ENCODE results near the gene PACS2.

PACS2 gene

DNA sequence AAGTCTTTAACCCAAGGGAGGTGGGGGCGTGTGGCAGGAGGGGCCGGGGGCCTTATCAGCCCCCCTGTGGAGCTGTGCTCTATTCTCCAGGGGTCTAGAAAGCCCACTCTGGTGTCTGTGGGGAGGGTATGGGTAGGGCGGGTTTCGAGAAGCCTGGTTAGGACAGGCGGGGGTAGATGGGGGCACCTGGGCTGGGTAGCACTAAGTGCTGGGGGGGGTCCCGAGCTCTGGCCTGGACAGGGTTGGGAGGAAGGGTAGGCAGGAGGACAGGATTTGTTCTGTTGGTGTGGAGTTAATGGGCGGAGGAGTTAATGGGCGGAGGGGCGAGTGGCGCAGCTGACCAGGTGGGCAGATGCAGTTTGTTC lies 2.0 kb downstream of the PACS2 start:
- TF ChIP-seq, protein P1, sequence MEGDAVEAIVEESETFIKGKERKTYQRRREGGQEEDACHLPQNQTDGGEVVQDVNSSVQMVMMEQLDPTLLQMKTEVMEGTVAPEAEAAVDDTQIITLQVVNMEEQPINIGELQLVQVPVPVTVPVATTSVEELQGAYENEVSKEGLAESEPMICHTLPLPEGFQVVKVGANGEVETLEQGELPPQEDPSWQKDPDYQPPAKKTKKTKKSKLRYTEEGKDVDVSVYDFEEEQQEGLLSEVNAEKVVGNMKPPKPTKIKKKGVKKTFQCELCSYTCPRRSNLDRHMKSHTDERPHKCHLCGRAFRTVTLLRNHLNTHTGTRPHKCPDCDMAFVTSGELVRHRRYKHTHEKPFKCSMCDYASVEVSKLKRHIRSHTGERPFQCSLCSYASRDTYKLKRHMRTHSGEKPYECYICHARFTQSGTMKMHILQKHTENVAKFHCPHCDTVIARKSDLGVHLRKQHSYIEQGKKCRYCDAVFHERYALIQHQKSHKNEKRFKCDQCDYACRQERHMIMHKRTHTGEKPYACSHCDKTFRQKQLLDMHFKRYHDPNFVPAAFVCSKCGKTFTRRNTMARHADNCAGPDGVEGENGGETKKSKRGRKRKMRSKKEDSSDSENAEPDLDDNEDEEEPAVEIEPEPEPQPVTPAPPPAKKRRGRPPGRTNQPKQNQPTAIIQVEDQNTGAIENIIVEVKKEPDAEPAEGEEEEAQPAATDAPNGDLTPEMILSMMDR (IDR thresholded peaks at IDR 0.05; ENCODE audit: low read depth, low read length, missing control alignments) = no peak
- no peak for DNase-seq (ENCODE audit: extremely low read depth, low read depth)
- no peak overlapping the region for H3K4me3 ChIP-seq (replicated peaks; ENCODE audit: low read depth, low read length)

DNA sequence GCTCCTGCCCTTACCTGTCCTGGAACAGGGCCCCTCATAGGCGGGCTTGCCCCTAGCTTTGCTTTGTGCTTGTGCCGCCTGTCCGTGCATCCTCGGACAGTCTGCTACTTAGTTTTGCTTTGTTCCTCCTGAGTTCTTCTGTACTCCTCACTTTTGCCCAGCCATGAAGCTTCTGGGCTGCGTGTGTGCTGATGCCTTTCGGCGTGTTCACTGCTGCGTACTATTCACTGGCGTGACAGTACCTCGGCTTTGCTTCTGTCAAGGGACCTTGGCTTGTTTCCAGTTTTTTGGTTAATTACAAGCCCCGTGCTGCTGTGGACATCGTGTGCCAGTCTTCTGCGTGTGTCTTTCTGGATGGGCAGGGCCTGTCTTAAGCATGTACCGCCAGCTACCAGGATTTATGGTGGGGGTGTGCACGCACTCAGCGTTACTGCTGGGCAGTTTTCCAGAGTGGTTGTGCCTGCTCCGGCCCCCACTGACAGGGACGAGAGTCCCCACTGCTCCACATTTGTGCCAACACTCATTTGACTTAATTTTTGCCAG lies 2.5 kb downstream of the PACS2 start:
- H3K4me3 ChIP-seq (replicated peaks; ENCODE audit: low read depth, low read length) = no peak overlapping the region
- TF ChIP-seq, protein P1 (IDR thresholded peaks at IDR 0.05; ENCODE audit: low read depth, low read length, missing control alignments) = no peak
- no peak for DNase-seq (ENCODE audit: extremely low read depth, low read depth)

DNA sequence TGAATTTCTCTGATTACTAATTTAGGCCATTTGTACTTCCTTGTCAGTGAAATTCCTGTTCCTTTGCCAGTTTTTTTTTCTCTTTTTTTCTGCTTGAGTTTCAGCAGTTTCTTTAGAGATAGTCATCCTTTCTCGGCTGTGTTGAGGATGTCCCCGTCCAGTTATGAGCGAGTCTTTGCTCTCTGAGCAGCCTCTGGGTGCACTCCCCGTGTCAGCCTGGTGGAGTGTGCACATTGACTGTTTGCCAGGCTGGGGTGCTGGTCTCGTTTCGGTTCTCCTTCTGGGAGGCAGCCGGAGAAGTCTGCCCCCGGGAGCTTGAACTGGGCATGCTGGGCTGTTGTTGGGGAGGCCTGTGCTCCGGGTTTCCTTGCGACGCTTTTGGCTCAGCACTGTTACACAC lies 3.0 kb downstream of the PACS2 start:
- DNase-seq (ENCODE audit: extremely low read depth, low read depth) = no peak
- TF ChIP-seq, protein P1 (IDR thresholded peaks at IDR 0.05; ENCODE audit: low read depth, low read length, missing control alignments) = no peak
- H3K4me3 ChIP-seq (replicated peaks; ENCODE audit: low read depth, low read length) = no peak overlapping the region

DNA sequence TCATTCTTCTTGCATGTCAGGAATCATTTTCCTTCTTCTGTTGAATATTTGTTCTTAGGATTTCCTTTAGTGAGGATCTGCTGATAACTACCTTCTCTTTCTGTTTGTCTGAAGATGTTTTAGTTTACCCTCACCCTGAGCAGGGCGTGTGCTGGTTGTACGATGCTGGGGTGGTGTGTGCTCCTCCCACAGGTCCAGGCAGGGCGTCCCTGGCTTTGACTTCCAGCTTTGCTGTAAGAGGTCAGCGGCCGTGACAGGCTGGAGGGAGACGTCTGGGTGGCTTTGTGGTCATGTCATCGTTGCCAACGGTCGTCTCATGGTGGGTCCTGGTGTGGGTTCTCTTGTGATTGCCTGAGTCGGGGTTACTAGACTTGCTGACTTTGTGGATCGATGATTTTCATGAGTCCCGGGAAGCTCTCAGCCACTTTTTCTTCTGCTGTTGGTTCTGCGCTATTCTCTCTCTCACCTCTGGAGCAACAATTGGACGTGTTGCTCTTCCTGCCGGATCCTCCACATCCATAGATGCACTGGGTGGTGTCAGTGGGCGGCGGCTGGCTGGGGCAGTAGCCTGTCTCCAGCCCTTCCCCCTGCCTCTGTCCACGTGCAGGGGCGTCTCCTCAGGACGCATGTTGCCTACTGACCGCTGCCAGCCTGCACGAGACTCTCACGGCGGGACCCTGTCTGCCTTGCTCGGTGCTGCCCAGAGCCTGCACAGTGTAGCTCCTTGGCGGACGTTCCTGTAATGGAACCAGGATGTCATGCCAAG lies 8.4 kb downstream of the PACS2 start:
- TF ChIP-seq, protein P1 (IDR thresholded peaks at IDR 0.05; ENCODE audit: low read depth, low read length, missing control alignments) = no peak
- DNase-seq (ENCODE audit: extremely low read depth, low read depth) = no peak
- H3K4me3 ChIP-seq (replicated peaks; ENCODE audit: low read depth, low read length) = no peak overlapping the region

DNA sequence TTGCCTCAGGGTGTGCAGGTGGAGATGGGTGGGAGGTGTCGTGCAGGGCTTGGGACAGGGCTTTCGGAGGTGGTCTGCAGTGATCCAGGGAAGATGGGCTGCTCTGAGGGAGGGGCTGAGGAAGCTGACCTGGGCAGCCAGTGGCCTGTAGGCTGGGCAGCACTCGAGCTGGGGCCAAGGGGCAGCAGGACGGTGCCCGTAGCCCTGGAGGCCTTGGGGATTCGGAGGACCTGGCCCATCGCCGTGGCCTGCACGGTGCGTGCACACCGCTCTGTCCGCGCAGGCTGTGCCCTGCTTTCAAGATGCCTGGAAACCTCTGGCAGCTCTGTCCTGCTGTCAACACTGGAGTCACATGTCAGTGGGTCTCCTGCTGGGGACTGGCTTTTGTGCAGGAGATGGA lies 9.1 kb downstream of the PACS2 start:
- TF ChIP-seq, protein P1 (IDR thresholded peaks at IDR 0.05; ENCODE audit: low read depth, low read length, missing control alignments) = no peak
- no peak overlapping the region for H3K4me3 ChIP-seq (replicated peaks; ENCODE audit: low read depth, low read length)
- no peak for DNase-seq (ENCODE audit: extremely low read depth, low read depth)

DNA sequence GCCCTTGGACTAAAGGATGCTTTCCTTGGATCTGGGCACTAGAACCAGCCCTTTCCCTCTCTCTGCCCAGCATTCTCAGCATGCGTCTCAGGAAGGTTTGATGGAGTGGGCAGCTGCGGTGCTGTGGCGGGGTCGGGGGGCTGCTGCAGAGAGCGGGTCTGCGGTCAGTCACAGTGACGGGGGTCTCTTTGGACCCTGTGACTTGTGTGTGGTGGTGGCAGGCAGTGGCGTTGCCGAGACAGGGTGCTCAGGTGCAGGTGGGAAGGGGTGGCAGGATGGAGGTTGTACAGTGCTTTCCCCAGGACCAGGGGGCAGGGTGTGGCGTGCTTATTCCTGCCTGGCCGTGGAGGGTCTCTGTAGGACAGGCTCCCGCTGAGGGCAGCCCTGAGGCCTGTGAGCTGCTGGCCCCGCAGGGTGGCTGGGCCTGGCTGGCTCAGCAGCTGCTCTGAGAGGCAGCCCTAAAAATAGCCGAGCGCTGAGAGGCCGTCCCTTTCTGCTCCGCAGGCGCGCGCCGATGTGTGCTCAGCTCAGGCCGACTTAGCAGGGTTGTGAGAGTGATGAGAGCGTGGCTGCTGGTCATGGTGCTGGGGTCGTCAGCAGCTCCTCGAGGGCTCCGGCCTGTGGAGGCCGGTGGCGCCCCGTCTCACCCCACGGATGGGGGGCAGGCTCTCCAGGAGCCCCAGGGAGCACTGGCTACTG lies 9.7 kb downstream of the PACS2 start:
- TF ChIP-seq, protein P1 (IDR thresholded peaks at IDR 0.05; ENCODE audit: low read depth, low read length, missing control alignments) = no peak
- no peak overlapping the region for H3K4me3 ChIP-seq (replicated peaks; ENCODE audit: low read depth, low read length)
- no peak for DNase-seq (ENCODE audit: extremely low read depth, low read depth)
